Measurements from ENCODE around the gene WASF2. TPM values are rescaled to one million over a fixed set of nuclear protein-coding genes. Genes with fewer than 3 reads are reported as not detected.
"Not testable (repeated sequence)": the region's sequence is repeated elsewhere in the genome, so short reads cannot be mapped to it uniquely, and the experiment has no call there.

Gene WASF2
- total RNA-seq, 4 donors from 2014 or later = 74.7 to 107 (median 79.8) TPM

GRCh38 chr1:27438621-27439061 is 51.3 kb downstream of the WASF2 start:
- 88% methylated on average over 1 of the region's 1 CpG; no CpG with 5 or more reads in 1 of the 2 donors for WGBS, 2 donors (ENCODE audit: low coverage in 1 of 2)
- H3K36me3 ChIP-seq = peaks cover 0 to 6% of the 10 kb centered on the region in 2 donors
- no peak overlapping the region for H3K4me3 ChIP-seq
- H3K4me1 ChIP-seq = peaks cover 31 to 80% (median 50%) of the 10 kb centered on the region in 3 donors
- no peaks in the 10 kb centered on the region for H3K27me3 ChIP-seq
- H3K27ac ChIP-seq = peak overlapping the region in 1 of 4 donors; percentile 12
- no peak for TF ChIP-seq POLR2A (IDR thresholded peaks at IDR 0.05)
- TF ChIP-seq CTCF (IDR thresholded peaks at IDR 0.05) = no peak
- no peaks in the 10 kb centered on the region for H3K9me3 ChIP-seq
- no peak for ATAC-seq

- TF ChIP-seq POLR2AphosphoS5 (IDR thresholded peaks at IDR 0.05) (peak; percentile 66), POLR2A (IDR thresholded peaks at IDR 0.05) (peak in 1 of 2 donors; percentile 24), CTCF (IDR thresholded peaks at IDR 0.05) (no peak)
- H3K4me1 ChIP-seq = peaks cover 43 to 88% (median 67%) of the 10 kb centered on the region in 3 donors
- H3K27me3 ChIP-seq = no peaks in the 10 kb centered on the region
- no peak overlapping the region for H3K4me3 ChIP-seq
- peak; percentile 86 for ATAC-seq
- WGBS, 2 donors (ENCODE audit: low coverage in 1 of 2) = 28 to 33% methylated on average over 4 of the region's 5 CpGs
- peaks cover 0 to 6% of the 10 kb centered on the region in 2 donors for H3K36me3 ChIP-seq
- H3K9me3 ChIP-seq = no peaks in the 10 kb centered on the region
- H3K27ac ChIP-seq = peak overlapping the region; percentile 54 to 71 (median 68)
These were observed 53.5 kb downstream of the WASF2 start for GRCh38 chr1:27436204-27437159.

GRCh38 chr1:27435566-27436203 is 54.3 kb downstream of the WASF2 start:
- peak; percentile 64 for ATAC-seq
- 40 to 47% methylated on average over 1 to 2 of the region's 2 CpGs for WGBS, 2 donors (ENCODE audit: low coverage in 1 of 2)
- H3K27ac ChIP-seq = peak overlapping the region; percentile 6 to 71 (median 68)

GRCh38 chr1:27433706-27434105 is 56.3 kb downstream of the WASF2 start:
- peaks cover 68 to 98% (median 88%) of the 10 kb centered on the region in 3 donors for H3K4me1 ChIP-seq

More at GRCh38 chr1:27435566-27436203, 54.3 kb downstream of the WASF2 start:
- TF ChIP-seq POLR2AphosphoS5 (IDR thresholded peaks at IDR 0.05) = peak; percentile 32
- no peak for TF ChIP-seq CTCF (IDR thresholded peaks at IDR 0.05)
- peak in 1 of 2 donors; percentile 13 for TF ChIP-seq POLR2A (IDR thresholded peaks at IDR 0.05)
- no peak for TF ChIP-seq EP300 (IDR thresholded peaks at IDR 0.05)
- no peaks in the 10 kb centered on the region for H3K9me3 ChIP-seq
- no peak overlapping the region for H3K4me3 ChIP-seq
- no peaks in the 10 kb centered on the region for H3K36me3 ChIP-seq
- no peaks in the 10 kb centered on the region for H3K27me3 ChIP-seq
- peaks cover 51 to 96% (median 75%) of the 10 kb centered on the region in 3 donors for H3K4me1 ChIP-seq

GRCh38 chr1:27432725-27433124 is 57.2 kb downstream of the WASF2 start:
- not testable (repeated sequence) for H3K27me3 ChIP-seq, H3K9me3 ChIP-seq, H3K36me3 ChIP-seq, H3K4me3 ChIP-seq, ATAC-seq
- H3K4me1 ChIP-seq = peaks cover 68 to 98% (median 86%) of the 10 kb centered on the region in 3 donors
- H3K27ac ChIP-seq = peak overlapping the region in 3 of 4 donors; percentile 31 to 71 (median 64)
- 50 to 67% methylated on average over 1 of the region's 1 CpG for WGBS, 2 donors (ENCODE audit: low coverage in 1 of 2)

More at GRCh38 chr1:27433706-27434105, 56.3 kb downstream of the WASF2 start:
- no peak overlapping the region for H3K4me3 ChIP-seq
- TF ChIP-seq EP300 (IDR thresholded peaks at IDR 0.05) (no peak), POLR2A (IDR thresholded peaks at IDR 0.05) (no peak), POLR2AphosphoS5 (IDR thresholded peaks at IDR 0.05) (no peak), CTCF (IDR thresholded peaks at IDR 0.05) (no peak)
- no peaks in the 10 kb centered on the region for H3K27me3 ChIP-seq
- peak overlapping the region in 3 of 4 donors; percentile 64 to 71 (median 71) for H3K27ac ChIP-seq
- H3K9me3 ChIP-seq = no peaks in the 10 kb centered on the region
- WGBS, 2 donors (ENCODE audit: low coverage in 1 of 2) = 69 to 100% methylated on average over 2 to 3 of the region's 3 CpGs
- no peaks in the 10 kb centered on the region for H3K36me3 ChIP-seq
- no peak for ATAC-seq
